Panc1 (cell line): ENCODE data around the gene TRIOBP. TPM values are rescaled to one million over a fixed set of nuclear protein-coding genes. Genes with fewer than 3 reads are reported as not detected.

ENCODE experiments used
- ATAC-seq: fragments of 200-7000 bp; cut with Tn5 transposase; 2 replicates; pipeline ENCODE4 v1.9.1; 2020; ENCODE audit warnings: mild to moderate bottlenecking, moderate library complexity
- BruUV-seq: library from RNA; stranded (reverse); fragments of 400-500 nt; replicated peaks from 2 replicates; lab custom pipeline; 2021; lab: Mats Ljungman, UMichigan
- CTCF ChIA-PET: fragments of 300-600 bp; sonication (Branson Sonifier 250); formaldehyde crosslinking; loops from one replicate; lab custom pipeline; 2022; ENCODE audit warnings: antibody characterized with exemption; lab: Charles Lee
- POLR2A ChIA-PET: fragments of 300-600 bp; sonication (Branson Sonifier 250); formaldehyde crosslinking; loops from one replicate; lab custom pipeline; 2022; ENCODE audit warnings: antibody characterized with exemption; lab: Charles Lee
- DNase-seq: peaks from one replicate; pipeline ENCODE4 v3.0.0-alpha.2; 2010; ENCODE audit warnings: low read depth, low spot score
- H3K27ac ChIP-seq: 2 replicates; pipeline ENCODE4 v1.5.1; 2011; ENCODE audit warnings: mild to moderate bottlenecking, low read length, inconsistent platforms
- H3K27me3 ChIP-seq: fragments of 200-500 bp; sonication (Bioruptor generic); 2 replicates; pipeline ENCODE4 v1.6.0; 2014; ENCODE audit warnings: low read length, inconsistent platforms; ENCODE audit not compliant: control insufficient read depth, insufficient read depth
- H3K36me3 ChIP-seq: fragments of 200-500 bp; sonication (Bioruptor generic); 2 replicates; pipeline ENCODE4 v1.5.1; 2014; ENCODE audit warnings: inconsistent platforms, mild to moderate bottlenecking, low read length, moderate library complexity; ENCODE audit not compliant: control insufficient read depth, insufficient read depth
- H3K4me1 ChIP-seq: 2 replicates; pipeline ENCODE4 v1.5.1; 2011; ENCODE audit warnings: inconsistent platforms, mild to moderate bottlenecking, low read length, moderate library complexity; ENCODE audit not compliant: control insufficient read depth, insufficient read depth
- H3K4me3 ChIP-seq, 2 experiments: 2 replicates each; pipeline ENCODE4 v1.5.1; 2011 to 2012; ENCODE audit warnings: low read depth in 2 of 2, low read length in 2 of 2, mild to moderate bottlenecking in 2 of 2, inconsistent platforms in 1 of 2, moderate library complexity in 1 of 2
- H3K9me3 ChIP-seq: fragments of 200-500 bp; sonication (Bioruptor generic); 2 replicates; pipeline ENCODE4 v1.5.1; 2014; ENCODE audit warnings: low read depth, mild to moderate bottlenecking, inconsistent platforms, low read length, moderate library complexity; ENCODE audit not compliant: control insufficient read depth, insufficient read depth
- POLR2AphosphoS5 ChIP-seq: IDR thresholded peaks from 2 replicates; pipeline ENCODE4 v1.6.1; 2012; ENCODE audit warnings: mild to moderate bottlenecking, low read depth, low read length, moderate library complexity
- REST ChIP-seq, 2 experiments: IDR thresholded peaks; 2 replicates each; pipeline ENCODE4 v1.6.1; 2011 to 2012; ENCODE audit warnings: low read depth in 2 of 2, control low read depth in 1 of 2, low read length in 1 of 2, mild to moderate bottlenecking in 1 of 2, moderate library complexity in 1 of 2; ENCODE audit not compliant: insufficient read depth in 1 of 2
- SIN3A ChIP-seq: IDR thresholded peaks from 2 replicates; pipeline ENCODE4 v1.6.1; 2012; ENCODE audit warnings: low read depth, mild to moderate bottlenecking, low read length, moderate library complexity, borderline replicate concordance; ENCODE audit not compliant: insufficient read depth
- TCF7L2 ChIP-seq: IDR thresholded peaks from 2 replicates; pipeline ENCODE4 v1.6.1; 2011; ENCODE audit warnings: mild to moderate bottlenecking, low read depth, low read length, inconsistent platforms
- in situ Hi-C: cut with HindIII; loops from 2 replicates; pipeline ENCODE4 v1.10.0; 2016; ENCODE audit warnings: low sequenced_read_pairs, low pct_unique_long_range_greater_than_20kb
- intact Hi-C: fragments of 100-400 bp; cut with micrococcal nuclease; formaldehyde crosslinking; loops from one replicate; pipeline ENCODE4 v1.10.0; 2022; ENCODE audit not compliant: unreplicated experiment
- total RNA-seq: library from RNA; stranded (reverse); gene quantifications from one replicate; pipeline ENCODE4 v1.2.1, GENCODE V29; 2021; ENCODE audit not compliant: unreplicated experiment
- TF ChIP-seq, protein P1 (sequence below): fragments of 450-650 bp; IDR thresholded peaks from 2 replicates; pipeline ENCODE4 v1.5.1; 2017; ENCODE audit warnings: mild to moderate bottlenecking

TRIOBP gene
- total RNA-seq, 1 experiment from 2014 or later: 50.5 TPM

GRCh38 chr22:37759281-37759680 is 62.4 kb downstream of the TRIOBP start:
- DNase-seq (no peak), ATAC-seq (no peak)
- in situ Hi-C loops (no loop called here), intact Hi-C loops (no loop called here)
- Histone ChIP-seq H3K9me3 (no peaks in the 10 kb centered on the region), H3K4me3 (no peak overlapping the region), H3K4me1 (peaks cover 4% of the 10 kb centered on the region), H3K27ac (no peak overlapping the region), H3K36me3 (no peaks in the 10 kb centered on the region), H3K27me3 (no peaks in the 10 kb centered on the region)
- CTCF ChIA-PET: no interaction called here
- no TSS peak for BruUV-seq
- TF ChIP-seq POLR2AphosphoS5 (no peak), REST (IDR thresholded peaks at IDR 0.05; ENCODE audit: insufficient read depth in 1 of 2, low read depth in 2 of 2, low read length in 1 of 2) (no peak), SIN3A (no peak), TCF7L2 (no peak)
- TF ChIP-seq, protein P1, sequence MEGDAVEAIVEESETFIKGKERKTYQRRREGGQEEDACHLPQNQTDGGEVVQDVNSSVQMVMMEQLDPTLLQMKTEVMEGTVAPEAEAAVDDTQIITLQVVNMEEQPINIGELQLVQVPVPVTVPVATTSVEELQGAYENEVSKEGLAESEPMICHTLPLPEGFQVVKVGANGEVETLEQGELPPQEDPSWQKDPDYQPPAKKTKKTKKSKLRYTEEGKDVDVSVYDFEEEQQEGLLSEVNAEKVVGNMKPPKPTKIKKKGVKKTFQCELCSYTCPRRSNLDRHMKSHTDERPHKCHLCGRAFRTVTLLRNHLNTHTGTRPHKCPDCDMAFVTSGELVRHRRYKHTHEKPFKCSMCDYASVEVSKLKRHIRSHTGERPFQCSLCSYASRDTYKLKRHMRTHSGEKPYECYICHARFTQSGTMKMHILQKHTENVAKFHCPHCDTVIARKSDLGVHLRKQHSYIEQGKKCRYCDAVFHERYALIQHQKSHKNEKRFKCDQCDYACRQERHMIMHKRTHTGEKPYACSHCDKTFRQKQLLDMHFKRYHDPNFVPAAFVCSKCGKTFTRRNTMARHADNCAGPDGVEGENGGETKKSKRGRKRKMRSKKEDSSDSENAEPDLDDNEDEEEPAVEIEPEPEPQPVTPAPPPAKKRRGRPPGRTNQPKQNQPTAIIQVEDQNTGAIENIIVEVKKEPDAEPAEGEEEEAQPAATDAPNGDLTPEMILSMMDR: no peak
- POLR2A ChIA-PET: no interaction called here

GRCh38 chr22:37760152-37760551 is 63.3 kb downstream of the TRIOBP start:
- no peaks in the 10 kb centered on the region for H3K36me3 ChIP-seq
- intact Hi-C loops: no loop called here
- TF ChIP-seq REST (IDR thresholded peaks at IDR 0.05; ENCODE audit: insufficient read depth in 1 of 2, low read depth in 2 of 2, low read length in 1 of 2) (no peak), SIN3A (no peak), TCF7L2 (no peak), POLR2AphosphoS5 (no peak)
- TF ChIP-seq, protein P1: no peak
- no peaks in the 10 kb centered on the region for H3K27me3 ChIP-seq
- H3K27ac ChIP-seq: no peak overlapping the region
- ATAC-seq (no peak), DNase-seq (no peak)
- H3K4me3 ChIP-seq: no peak overlapping the region
- CTCF ChIA-PET: no interaction called here
- POLR2A ChIA-PET: no interaction called here
- H3K4me1 ChIP-seq: peaks cover 4% of the 10 kb centered on the region
- TSS peak; percentile 44 for BruUV-seq
- in situ Hi-C loops: no loop called here
- H3K9me3 ChIP-seq: no peaks in the 10 kb centered on the region
